Measurements from ENCODE around the gene ZBTB38.

The ZBTB38 gene

DNA sequence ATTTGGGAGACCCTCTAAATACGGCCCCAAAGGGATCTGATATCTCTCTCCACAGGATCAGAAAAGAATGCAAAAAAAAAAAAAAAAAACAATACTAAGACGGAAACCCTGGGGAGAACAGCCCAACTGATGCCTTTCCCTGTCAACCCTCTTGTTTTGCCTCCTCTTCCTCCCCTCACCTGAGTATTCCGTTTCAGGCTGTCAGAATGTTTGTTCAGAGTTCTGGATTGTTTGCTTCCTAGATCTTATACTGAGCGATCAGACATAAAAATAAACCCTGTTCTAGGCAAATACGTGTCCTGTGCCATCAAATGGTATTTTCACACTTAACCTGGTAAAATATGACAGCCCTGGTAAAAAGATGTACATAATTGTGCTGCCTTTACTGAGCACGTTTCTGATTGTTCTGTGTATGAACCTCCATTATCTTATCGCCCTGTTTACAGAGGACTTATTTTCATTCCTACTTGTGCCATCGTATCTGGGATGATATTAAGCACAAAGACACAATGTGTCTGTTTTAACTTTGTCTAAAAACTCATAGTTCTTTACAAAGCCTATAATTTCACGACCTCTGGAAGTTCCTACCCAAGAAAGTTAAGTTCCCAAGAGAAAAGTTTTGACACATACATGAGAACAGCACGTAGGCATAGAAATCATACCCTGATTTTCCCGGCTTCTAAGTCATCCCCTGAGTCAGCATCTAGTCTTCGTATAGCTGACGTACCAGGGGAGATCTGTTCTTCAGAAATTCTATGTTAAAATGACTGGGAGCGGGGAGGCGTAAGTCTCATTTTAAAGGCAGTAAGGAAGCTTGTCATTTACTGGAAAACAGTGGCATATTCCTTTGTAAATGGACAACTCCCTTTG, 856 bp downstream of the ZBTB38 start:
- DNase-seq: no peak

DNA sequence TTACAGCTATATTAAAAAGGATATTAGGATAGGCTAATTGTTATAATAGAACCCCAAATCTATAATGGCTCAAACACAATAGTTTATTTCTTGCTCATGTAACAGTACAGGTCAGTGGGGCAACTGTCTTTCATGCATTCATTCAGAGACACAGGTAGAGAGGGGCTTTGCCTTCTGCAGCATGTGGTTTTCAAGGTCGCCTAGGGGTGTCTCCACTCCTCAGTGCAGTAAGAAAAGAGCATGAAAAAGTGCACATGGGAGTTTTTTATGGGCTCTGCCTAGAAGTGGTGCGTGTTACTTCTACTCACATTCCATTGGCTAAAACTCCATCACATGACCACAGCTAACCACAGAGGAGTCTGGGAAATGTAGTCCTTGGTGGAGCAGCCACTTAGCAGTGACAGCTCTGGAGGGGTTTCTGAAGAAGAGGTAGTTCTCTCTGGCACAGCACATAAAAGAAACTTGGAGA, 1.8 kb downstream of the ZBTB38 start:
- peak; percentile 71 for DNase-seq

DNA sequence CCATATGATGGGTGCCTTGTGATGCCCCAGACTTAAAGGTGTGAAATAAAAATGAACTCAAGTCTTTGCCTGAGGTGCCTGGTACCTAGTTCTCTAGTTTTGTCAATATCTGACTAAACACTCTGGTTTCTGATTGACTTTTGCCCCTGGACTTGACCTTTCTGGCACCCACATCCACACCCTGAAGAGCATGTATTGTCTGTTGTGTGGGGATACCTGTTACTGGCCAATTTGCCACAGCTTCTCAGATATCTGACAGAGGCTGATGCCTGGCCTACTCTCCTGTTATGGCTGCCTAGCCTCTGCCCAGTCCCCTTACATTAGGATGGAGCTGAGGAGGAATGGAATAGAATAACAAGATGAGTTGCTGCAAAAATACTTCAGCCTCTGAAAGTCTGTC, 3.6 kb downstream of the ZBTB38 start:
- DNase-seq: no peak

DNA sequence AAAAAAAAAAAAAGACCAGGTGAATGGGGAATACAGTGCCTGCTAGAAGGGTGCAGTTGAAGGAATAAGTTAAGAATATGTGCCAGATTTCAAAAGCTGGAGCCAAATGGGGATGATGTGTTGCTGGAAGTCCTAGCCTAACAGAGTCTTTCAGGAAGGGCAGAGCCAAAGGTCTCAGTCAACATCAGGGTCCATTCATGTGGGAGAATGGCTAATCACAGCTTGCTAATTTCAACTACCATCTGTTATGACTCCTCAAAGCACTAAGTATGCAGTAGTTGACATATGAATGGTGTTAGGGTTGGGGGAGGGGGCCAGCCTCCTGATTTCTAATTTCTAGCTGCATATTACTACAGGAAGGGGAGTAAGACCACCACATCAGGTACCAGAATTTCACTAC, 4.4 kb downstream of the ZBTB38 start:
- no peak for DNase-seq

DNA sequence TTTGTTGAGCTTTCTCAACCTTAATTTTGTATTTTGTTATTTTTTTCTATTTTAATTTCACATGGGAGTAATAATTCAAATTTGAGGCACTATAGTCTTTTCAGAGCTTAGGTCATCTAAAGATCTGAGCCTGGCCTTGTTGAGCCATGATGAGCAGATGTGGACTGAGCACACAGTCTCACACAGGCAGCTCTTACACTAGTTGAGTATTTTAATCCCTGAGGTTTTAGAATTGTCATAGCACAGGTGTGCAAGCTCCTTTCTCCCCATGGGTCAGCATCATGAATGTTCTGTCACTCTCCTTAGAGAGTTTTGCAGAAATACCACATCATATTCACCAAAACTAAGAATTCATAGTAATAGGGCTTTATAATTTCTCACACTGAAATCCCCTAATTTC, 4.9 kb downstream of the ZBTB38 start:
- no peak for DNase-seq

DNA sequence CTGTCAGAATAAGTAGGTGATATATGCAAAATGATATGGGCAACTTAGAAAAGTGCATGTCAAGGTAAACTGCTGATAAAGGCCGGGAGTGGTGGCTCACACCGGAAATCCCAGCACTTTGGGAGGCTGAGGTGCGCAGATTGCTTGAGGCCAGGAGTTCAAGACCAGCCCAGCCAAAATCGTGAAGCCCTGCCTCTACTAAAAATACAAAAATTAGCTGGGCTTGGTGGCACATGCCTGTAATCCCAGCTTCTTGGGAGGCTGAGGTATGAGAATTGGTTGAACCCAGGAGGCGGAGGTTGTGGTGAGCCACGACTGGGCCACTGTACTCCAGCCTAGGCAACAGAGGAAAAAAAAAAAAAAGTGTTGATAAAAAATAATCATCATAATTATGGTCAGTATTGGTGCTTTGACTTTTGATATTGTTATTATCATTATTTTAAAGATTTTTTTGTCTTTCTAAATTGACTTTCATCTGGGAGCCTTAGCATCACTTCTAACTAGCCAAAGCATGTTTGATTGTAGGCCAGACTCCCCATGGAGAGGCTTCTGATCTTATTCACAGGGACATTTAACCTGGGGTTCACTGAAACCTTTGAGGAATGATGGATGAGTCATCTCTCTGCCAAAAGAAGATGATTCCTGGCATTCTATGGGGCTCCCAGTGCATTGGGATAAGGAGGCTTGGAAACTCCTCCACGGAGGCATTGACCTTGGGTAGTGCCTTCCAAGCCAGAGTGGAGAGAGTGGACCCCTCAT, 5.6 kb downstream of the ZBTB38 start:
- peak; percentile 71 for DNase-seq

DNA sequence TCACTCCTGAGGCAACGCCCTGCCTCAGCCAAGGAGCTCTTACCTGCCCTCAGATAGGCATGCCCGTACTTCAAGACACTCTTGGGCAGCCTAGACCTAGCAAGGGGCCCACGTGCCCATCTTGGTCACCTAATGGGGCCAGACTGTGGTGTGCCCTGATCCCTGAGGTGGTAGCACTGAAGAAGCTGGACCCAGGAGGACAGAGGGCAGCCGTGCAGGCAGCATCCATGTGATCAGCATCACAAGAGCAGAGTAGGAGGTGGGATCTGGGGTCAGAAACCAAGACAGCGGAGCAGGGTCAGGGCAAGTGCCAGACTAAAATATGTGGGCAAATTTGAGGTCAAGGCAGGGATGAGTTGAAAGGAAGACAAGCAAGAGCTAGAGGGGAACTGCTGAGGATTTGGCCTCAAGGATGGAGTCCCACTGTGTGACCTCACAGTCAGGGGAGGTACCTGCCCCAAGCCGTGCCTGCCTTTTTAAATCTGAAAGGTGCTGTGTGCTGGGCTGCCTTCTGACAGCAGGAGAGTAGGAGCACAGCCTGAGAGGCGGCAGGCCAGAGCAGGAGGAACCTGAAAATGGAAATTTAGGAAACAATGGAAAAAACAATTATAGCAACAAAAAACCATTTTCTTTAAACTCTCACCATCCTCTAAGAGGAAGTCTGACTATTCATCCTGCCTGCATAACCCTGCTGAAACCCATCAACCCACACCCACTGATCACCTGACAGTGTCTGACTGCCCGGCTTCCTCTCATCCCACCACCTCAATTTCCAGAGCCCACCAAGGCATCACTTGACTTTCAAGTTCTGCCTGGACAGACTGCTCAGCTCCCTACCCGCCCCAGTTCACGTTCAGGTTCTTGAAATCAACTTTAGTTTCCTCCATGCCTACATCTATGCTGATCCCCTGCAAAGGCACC, 7.3 kb downstream of the ZBTB38 start:
- DNase-seq: no peak

DNA sequence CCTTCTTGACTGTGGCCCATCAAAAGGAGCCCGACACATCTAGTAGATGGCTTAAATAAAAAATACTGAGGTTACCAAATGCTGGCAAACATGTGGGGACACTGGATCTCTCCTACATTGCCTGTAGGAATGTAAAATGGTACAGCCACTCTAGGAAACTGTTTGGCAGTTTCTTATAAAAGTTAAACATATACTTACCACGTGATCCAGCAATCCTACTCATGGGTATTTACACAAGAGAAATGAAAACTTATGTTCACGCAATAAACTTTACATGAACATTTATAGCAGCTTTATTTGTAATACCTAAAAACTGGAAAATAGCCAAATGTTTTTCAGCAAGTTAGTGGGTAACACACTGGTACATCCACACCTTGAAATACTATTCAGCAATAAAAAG, 9.1 kb downstream of the ZBTB38 start:
- no peak for DNase-seq

DNA sequence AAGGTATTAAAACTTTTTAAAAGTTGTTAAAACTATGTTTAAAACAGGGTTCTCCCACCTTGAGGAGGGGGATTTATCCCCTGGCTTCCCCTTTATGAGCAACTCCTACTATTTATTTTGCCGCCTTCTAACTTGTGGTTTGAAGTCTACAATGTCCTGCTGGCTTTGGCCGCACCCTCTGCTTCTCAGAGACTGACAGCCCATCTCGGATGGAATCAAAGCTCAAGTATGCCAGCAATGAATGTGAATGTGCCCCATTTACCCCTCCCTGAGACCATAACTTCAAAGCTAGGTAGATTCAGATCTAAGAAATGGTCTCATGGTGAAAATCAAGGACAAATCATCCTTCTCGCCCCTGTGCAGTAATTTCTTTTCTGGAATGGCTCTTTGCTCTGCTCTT, 10.3 kb downstream of the ZBTB38 start:
- no peak for DNase-seq

DNA sequence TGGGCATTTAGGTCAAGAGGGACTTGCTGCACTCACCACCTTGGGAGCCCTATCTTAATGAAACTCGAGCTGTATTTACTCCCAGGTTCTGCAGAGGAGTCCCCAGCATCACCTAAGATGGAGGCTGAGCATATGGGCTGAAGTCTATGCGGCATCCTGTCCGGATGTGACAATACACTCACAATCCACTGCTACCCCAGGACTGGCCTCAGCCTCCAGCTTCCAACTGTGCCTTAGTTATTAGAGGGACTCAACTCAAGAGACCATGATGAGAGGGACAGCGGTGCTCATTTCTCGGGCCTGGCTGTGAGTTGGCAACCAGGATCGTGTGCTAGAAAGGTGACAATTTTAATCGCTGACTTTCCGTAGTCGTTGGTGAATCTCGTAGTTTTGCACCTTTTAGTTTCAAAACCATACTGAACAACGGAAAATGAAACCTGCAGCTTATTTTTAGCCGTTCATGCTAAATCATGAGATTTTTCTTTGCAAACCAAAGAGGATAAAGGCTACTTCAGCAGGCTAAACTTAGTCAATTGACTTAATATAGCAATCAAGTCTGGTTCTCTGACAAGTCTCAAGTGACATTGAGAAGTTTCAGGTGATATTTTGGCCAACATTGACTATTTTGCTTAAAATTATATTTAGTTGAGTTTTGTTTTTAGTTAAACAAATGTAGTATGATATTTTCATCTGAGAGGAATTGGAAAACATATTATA, 11.1 kb downstream of the ZBTB38 start:
- DNase-seq: no peak

DNA sequence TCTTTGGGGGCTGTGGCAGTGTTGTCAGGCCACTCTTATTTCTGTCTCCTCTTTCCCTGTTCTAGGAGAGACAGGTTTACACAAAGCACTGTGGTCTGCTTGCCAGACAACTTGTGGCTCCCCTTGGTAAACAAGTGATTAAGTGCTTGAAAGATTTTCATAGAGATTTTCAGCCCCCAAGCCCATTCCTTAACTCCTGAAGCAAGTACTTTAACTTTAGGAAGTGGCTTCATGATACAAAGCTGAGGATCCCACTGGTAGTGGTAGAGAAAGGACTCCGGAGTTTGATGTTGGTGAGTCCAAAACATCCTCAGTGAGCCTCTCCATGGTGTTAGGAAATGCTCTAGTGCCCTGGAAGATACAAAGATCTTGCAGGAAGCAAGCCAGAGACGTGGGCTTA, 12.0 kb downstream of the ZBTB38 start:
- DNase-seq: no peak

DNA sequence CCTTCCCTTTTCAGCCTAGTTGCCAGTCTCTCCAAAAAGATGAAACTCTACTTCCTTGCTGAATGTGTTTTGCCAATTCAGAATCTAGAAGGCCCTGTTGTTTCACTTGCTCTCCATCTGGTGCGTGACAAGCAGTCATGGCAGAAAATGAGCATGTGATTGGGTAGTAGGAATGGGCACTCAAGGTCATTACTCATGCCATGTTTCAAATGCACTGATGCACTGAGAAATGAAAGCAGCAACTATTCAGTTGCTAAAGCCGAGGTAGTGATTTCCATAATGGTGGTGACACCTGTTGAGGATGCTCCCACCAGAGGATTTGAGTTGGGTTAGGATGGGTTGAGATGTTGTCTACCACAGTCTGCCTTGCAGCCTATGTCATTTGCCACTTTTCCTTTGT, 12.7 kb downstream of the ZBTB38 start:
- DNase-seq: no peak

DNA sequence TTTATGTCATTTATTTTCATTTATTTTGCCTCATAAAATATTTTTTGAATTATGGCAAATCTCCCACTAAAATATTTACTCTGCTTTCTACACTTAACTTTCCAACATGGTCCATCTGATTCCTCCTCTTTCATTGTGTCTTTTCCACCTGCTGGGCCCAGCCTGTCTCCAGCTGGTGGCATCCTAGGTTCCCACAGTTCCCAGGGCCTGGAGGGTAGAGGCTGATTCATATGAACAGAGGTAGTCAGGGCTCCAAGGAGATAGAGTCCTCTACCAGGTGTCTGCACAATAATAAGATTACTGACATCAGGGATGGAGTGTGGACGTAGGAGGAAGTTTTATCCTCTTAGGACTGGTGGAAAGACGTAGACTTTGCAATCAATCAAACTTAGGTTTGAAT, 14.3 kb downstream of the ZBTB38 start:
- no peak for DNase-seq

DNA sequence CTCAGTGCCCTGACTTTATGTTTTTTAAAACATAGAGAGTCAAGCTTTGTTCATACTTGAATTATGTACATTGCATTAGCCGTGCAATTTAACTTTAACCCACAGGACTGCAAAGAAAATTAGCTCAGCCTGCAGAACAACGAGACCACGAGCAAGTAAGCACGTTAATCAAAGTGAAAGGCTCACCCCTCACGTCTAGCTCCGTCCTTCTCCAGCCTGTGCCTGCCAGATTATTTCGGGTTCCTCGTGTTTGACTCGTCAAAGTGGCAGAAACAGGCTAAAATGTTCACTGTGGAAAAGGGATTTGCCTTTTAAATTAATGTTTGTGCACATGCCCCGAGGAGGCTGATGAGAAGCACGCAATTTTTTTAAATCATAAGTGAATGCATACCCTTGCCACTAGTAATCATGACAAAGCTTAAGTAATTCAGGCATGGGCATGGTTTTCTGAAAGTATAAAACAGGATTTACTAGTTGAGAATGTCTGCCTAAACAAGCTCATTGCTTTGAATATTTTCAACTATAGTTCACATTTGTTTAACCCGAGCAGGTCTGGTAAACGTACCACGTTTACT, 15.3 kb downstream of the ZBTB38 start:
- peak; percentile 53 for DNase-seq

DNA sequence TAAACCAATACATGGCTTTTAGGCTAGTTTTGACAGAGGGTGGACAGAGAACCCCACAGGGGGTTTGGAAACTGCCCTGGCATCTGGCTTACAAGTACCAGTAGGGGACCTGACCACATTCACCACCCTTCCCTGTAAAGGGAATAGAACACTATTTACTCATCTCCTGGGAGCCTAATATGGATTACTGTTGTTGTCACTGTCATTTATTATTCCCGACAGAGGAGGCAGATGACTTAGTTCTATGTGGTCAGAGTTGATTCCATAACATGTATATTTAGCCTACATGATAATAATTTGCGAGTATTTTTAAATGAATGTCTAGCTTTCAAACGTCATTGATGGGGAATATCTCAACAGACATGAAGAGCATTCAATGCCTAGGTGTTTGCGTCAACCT, 15.9 kb downstream of the ZBTB38 start:
- DNase-seq: peak; percentile 72

DNA sequence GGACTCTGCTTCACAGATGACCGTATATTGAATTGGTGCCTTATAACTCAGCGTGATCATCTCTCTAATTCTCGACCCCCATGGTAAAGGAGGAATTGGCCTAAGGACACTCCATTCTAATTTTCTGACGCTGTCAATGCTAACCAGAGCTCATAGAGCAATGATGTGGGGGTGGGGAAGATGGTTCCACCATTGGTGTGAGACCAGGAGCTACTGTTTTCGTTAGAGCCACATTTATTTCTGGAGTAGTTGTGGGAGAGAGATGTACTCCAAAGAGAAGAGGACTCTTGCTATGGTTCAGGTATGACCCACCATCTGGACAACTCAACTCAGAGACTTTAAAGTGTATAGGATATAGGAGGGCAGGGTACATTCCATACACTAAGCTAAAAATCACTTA, 16.3 kb downstream of the ZBTB38 start:
- no peak for DNase-seq

DNA sequence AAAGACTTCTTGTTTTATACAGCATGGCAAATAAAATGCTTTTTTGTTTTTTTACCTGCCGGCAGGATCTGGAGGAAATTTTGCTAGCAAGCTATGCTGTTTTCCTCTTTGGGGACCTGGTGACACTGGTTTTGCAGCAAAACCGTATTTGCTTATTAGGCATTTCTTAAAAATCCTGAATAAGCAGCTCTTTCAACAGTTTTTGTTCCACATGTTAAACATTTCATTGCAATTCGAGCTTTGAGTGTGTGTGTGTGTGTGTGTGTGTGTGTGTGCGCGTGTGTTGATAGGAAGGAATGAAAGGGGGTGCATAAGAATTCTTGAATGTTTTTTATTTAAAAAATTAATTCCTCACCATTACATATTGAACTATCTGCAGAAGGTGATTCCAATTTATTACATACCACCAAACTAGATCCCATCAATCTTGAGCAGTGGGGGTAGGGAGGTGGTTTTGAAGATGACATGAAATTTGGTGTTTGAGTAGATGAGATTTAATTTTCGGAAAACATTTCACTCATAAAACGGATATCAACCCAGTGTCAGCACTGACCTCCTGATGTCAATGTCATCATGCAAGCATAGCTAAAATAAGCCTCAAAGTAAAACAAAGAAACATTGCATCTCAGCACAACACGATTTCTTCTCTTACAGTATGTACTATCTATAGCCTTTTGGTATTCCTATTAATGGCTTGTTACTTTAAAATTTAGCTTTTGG, 17.3 kb downstream of the ZBTB38 start:
- DNase-seq: peak; percentile 30

DNA sequence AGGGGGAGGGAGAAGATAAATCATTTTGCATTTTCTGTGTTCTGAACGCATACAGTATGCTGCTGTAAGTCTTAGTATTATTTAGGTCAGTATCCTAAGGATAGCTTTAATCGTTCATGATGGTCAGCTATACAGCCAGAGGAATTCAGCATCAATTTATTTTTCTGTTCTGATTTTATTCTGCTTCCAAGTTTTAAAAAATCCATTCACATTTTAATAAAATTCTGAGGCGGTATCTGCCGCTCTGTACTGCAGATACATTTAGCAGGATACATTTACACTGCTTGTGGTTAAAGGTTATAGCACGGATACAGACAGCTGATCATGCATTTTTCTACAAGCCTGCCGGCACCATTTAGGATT, 17.8 kb downstream of the ZBTB38 start:
- DNase-seq: peak; percentile 40

DNA sequence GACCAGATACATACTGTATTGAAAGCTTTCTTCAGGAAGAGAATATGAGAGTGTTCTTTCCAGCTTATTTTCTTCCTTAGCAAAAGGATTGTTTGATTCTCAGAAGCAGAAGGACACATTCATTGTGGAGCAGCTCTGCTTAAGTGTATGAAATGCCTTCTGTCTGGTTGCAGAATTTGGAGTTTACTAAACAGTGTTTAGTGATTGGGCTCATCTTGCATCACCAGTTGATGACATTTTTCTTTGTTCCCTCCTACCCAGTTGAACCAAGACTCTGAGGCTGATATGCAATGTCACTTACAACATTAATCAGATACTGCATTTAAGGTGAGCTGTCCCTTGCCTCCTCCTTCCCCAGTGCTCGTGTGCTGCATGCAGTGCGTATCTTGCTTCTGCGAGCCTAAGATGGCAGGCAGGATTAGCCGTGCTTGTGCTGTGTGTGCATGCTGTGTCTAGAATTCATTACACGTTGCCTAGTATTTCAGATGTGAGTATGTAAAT, 18.4 kb downstream of the ZBTB38 start:
- peak; percentile 65 for DNase-seq

DNA sequence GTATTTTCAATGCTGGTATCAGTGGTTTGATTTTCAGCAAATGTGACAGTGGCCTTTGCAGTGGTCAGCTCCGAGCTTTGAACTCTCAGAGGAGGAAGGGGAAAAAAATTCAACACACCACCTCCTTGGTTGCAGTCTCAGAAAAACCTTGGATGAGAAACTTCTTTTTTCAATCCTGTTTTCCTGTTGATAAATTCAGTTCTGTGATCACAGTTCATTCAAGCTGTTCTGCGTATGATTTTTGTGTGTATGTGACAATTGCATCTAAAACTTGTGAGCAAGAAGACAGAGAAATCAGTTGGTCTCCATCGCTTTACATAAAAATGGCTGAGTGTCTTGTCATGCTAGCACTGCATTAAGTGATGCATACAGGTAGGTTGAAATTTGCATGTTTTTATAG, 19.2 kb downstream of the ZBTB38 start:
- DNase-seq: no peak

DNA sequence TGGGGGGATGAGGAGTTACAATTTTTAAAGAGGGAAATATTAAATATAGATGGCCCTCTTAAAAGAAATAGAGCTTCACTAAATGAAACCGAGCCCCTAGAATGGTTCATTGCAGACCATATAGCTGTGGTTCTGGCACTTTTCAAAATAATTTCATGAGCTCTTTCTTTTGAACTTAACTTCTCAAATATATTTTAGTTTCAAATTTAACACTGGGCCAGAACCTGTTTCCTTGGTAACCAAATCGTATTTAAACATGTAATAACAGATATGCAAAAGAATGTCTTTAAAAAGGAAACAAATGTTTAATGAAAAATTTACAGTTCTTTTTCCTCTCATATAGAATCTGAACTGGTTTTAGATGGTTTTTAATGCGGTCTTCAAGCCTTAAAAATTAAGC, 20.1 kb downstream of the ZBTB38 start:
- no peak for DNase-seq
